GM20431 (cell line): ENCODE results near the gene COP1.

Source experiments
- in situ Hi-C: fragments of 300-500 bp; cut with MseI, MboI; formaldehyde crosslinking; loops from one replicate; pipeline ENCODE4 v1.15.0; 2020; ENCODE audit warnings: low sequenced_read_pairs; ENCODE audit not compliant: unreplicated experiment

The COP1 gene

DNA sequence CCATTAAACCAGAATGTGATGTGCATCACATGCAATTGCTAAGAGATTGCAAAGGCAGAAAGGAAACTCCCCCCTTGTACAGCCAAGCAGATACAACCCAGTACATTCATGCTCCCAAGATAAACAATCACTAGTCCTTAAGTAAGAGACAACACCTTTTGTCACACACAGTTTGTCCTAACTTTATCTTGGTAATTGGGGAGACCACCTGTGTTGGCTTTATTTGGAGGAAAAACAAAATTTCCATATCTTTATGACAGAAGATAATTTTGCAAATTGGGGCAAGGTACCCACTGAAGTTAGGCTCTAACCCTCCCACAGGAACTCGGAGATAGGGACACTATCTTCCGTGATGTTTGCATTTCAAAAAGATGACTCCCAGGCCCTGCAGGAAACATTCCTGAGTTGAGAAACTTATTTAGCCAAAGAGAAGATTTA lies 288.7 kb downstream of the COP1 start:
- in situ Hi-C loops, result no loop called here

DNA sequence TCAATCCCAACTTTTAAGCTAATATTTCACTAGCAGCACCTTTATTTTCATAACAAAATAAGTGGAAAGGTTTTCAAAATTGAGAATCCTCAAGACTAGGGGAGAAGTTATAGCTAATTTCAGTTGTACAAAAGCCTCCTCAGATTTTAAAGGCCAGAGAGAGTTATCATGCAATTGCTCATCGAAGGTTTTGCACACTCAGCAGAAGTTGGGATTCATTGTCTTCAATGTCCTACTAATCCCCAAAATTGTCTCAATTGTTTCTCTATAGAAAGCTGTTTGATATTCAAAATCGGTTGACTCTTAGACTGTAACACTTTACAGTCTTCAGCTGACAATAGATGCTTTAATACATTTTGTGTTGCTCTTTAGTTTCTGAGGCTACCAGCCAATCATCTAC lies 293.0 kb downstream of the COP1 start:
- in situ Hi-C loops, result no loop called here

DNA sequence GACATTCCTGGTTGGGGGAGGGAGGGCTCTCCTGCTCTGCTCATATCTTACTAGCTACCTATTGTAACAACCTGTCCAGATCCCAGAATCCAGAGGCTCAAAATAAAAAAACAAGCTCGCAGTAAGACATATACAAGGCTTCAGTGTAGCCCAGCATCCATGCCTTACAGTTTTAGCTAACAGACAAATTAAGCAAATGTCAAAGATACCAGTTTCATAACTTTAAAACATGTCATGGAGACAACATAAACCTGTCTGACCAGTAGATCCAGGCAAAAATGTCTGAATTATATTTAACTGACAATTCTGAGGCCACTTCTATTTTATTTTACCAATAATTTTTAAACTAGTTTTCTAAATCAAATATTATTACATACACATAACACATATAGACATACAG lies 295.9 kb downstream of the COP1 start:
- in situ Hi-C loops, result no loop called here

DNA sequence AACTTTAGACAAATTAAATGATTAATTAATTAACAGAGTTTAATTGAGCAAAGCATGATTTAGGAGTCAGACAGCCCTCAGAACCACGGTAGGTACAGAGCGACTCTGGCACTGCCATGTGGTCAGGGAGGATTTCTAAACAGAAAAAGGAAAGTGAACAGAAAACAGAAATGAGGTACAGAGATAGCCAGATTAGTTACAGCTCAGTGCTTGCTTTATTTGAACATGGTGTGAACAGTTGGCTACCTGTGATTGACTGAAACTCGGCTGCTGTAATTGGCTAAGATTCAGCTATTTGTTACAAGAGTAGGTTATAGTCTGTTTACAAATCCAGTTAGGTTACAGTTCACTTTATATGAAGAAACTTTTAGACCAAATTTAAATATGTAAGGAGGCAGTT lies 300.7 kb downstream of the COP1 start:
- in situ Hi-C loops, result no loop called here

DNA sequence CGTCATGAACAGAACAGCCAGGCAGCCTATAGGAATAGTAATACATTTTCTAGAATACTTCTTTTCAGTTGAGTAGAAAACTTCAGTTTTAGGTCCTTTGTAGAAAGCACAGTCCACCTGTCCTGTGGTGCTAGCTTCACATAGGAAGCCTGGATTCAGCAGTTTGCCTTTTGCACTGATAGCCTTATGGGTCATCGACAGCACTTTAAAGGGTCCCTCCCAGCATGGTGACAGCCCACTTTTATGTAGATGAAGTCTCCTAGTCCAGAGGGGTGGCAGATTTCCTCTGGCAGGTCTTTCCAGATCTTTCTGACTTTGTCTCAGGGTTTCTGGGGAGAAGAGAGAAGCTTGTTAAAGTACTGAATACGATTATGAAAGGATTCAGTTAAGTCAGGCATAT lies 302.3 kb downstream of the COP1 start:
- in situ Hi-C loops, result no loop called here

DNA sequence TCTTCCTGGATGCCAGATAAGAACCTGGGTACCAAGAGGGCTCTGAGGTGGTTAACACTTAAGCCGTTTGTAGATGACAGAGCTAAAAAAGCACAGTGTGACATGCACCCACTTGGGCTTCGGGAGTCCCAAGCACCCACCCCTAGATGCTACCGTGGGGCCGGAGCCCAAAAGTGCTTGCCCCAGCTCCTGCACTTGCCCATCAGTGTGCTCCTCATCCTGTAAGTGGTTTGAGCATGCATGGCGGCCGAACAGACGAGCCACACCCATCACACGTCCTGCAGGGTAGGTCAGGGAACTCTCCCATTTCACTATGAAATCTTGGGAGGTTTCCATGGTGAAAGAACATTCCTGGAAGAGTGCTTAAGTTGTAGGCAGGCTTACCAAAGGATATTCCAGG lies 304.8 kb downstream of the COP1 start:
- in situ Hi-C loops, result no loop called here

DNA sequence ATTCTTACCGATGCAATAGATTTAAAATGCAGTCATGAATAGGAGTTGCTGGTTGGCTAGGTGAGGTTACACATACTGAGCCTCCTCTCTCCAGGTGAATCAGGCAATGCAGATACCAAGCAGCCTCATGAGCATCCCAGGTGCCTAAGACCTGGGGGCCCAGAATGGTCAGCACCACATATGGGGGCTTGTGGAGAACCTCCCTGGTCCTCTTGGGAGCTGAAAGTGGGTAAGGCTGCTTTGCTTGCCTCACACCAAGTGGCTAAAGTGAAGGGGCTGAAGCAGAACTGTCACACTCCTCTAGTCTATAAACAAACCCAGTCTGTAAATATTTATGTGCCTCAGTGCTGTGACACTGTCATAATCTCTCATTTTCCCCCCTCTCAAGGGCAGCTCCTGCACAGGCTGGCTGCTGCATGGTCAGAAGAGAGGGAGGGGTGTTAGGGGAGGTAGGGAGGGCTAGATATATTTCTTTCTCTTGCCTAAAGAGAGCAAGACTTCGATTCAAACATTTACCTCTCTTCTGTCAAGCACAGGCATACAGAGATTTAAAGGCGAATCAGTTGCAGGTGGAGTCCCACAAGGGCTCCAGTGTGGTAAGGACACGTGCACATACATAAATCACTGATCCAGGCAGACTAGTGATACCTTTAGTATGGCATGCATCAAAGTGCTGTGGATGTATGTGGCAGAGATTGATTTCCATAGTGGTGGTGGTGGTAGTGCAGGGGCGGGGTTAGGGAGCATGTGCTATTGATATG lies 305.8 kb downstream of the COP1 start:
- in situ Hi-C loops, result no loop called here

DNA sequence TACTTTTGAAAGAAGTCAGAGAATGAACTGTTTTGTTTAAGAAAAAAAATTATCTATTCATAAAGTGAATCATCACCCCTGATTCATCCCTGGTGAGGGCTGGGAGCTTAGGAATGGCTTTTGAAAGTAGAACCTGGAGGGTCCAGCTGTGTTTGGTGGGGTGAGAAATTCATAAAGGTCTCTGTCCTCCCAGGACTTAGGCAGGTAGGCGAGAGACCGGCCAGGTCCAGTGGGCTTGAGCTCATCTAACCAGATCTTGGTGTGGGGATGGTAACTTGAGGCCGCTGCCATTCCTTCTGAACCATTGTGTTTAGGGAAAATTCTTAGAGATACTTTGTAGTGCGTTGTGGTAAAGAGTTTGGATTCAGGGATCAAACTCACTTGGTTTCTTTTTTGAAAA lies 306.9 kb downstream of the COP1 start:
- in situ Hi-C loops, result no loop called here

DNA sequence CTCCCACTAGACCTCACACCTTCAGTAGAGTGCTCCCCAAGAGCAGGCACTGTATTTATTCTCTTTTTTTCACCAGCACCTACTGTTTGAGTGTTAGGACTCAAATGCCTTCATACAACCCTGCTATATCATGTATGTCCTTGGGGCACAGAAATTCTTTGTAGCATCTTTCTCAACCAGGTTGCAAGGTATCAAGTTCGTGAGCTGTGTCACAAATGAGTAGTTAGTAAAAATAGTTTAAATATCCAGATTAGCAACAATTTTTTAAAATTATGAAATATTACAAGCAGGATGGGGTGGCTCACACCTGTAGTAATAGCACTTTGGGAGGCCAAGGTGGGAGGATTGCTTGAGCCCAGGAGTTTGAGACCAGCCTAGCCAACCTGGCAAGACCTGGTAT lies 311.1 kb downstream of the COP1 start:
- in situ Hi-C loops, result no loop called here
